ENCODE data around the gene CLSTN2.
"Not testable (repeated sequence)": the region's sequence is repeated elsewhere in the genome, so short reads cannot be mapped to it uniquely, and the experiment has no call there.

Gene CLSTN2

DNA sequence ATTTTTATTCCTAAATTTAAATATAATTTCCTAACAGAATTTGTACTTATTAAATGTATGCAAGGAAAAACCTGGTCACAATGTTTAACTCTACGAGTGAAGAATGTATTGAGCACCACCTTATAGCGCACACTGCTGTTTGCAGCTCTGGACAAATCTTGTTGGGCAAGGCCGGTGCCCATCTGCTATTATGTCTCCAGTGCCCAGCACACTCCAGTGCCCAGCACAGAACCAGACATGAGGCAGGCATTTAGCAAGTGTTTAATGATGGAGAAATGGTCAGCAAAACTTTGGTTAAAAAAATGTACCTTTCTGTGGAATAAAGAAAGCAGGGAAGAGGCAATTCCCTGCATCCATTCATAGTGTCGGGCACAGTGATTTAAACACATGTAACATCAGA is 488.2 kb downstream of the CLSTN2 start (continued):
- TF ChIP-seq, protein P1, sequence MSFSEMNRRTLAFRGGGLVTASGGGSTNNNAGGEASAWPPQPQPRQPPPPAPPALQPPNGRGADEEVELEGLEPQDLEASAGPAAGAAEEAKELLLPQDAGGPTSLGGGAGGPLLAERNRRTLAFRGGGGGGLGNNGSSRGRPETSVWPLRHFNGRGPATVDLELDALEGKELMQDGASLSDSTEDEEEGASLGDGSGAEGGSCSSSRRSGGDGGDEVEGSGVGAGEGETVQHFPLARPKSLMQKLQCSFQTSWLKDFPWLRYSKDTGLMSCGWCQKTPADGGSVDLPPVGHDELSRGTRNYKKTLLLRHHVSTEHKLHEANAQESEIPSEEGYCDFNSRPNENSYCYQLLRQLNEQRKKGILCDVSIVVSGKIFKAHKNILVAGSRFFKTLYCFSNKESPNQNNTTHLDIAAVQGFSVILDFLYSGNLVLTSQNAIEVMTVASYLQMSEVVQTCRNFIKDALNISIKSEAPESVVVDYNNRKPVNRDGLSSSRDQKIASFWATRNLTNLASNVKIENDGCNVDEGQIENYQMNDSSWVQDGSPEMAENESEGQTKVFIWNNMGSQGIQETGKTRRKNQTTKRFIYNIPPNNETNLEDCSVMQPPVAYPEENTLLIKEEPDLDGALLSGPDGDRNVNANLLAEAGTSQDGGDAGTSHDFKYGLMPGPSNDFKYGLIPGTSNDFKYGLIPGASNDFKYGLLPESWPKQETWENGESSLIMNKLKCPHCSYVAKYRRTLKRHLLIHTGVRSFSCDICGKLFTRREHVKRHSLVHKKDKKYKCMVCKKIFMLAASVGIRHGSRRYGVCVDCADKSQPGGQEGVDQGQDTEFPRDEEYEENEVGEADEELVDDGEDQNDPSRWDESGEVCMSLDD (tag by site-specific recombination; IDR thresholded peaks at IDR 0.05), result no peak
- TF ChIP-seq ZNF843 (tag by site-specific recombination; IDR thresholded peaks at IDR 0.05), result no peak

DNA sequence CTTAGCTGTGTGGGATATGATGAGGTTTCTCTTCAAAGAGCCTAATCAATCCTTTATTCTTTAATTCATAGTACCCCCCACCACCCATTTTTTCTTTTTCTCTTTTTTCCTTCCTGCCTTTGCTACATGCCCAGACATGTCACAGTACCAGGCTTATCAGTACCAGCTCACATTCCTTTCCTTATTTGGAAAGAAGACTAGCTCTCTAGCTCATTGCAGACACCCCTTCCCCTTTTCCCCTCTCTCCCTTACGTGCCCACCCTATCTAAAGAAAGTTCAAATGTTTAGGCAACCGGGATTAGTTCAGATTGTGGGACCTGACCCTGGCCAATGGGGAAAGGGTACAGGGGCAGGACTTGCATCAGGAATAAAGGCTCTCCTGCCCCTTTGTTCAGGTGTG is 488.6 kb downstream of the CLSTN2 start:
- H3K9me3 ChIP-seq (ENCODE audit: control insufficient read depth, insufficient read depth, low read depth, low read length); H3K4me3 ChIP-seq (ENCODE audit: low read depth, low read length); H3K4me1 ChIP-seq (ENCODE audit: control insufficient read depth, insufficient read depth, low read length); H3K27ac ChIP-seq (ENCODE audit: extremely low read depth, low read depth, low read length); H3K36me3 ChIP-seq (ENCODE audit: control insufficient read depth in 2 of 2, insufficient read depth in 1 of 2, low read length in 2 of 2); POLR2A ChIA-PET: not testable (repeated sequence)
- CTCF ChIA-PET, result interaction anchor here (0.5 kb wide), 1 partner anchor 440 kb away, joined by 3 read pairs; no protein-coding TSS in a partner anchor

DNA sequence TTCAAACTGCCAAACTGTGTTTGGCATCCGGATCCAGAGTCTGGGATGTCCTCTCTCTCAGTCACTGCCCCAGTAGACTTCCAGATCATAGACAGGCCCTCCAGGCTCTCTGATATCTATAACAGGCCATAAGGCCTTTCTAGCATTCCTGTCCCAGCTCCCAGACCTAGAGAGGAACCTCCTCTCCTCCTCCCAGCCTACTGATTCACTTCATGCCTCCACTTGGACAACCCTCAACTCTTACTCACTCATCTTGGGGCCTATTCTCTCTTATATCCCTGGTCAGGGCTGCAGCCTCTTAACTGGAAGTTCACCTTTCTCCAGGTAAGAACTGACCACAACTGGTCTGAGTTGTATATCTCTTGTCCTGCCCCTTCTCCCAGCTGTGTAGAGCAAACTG is 489.2 kb downstream of the CLSTN2 start:
- Histone ChIP-seq H3K36me3 (ENCODE audit: control insufficient read depth in 2 of 2, insufficient read depth in 1 of 2, low read length in 2 of 2) (no peaks in the 10 kb centered on the region), H3K4me1 (ENCODE audit: control insufficient read depth, insufficient read depth, low read length) (no peaks in the 10 kb centered on the region), H3K27ac (ENCODE audit: extremely low read depth, low read depth, low read length) (no peak overlapping the region), H3K4me3 (ENCODE audit: low read depth, low read length) (no peak overlapping the region), H3K9me3 (ENCODE audit: control insufficient read depth, insufficient read depth, low read depth, low read length) (no peaks in the 10 kb centered on the region)
- TF ChIP-seq ZNF138 (tag by site-specific recombination; IDR thresholded peaks at IDR 0.05; ENCODE audit: borderline replicate concordance) (no peak), ZBTB8A (tag by site-specific recombination; IDR thresholded peaks at IDR 0.05) (no peak), ZNF133 (tag by site-specific recombination; IDR thresholded peaks at IDR 0.05) (no peak), ZFP41 (tag by site-specific recombination; IDR thresholded peaks at IDR 0.05; ENCODE audit: borderline replicate concordance) (no peak), SALL2 (tag by site-specific recombination; IDR thresholded peaks at IDR 0.05; ENCODE audit: borderline replicate concordance) (no peak), ZNF777 (tag by site-specific recombination; IDR thresholded peaks at IDR 0.05; ENCODE audit: borderline replicate concordance) (no peak), ZNF423 (tag by site-specific recombination; IDR thresholded peaks at IDR 0.05) (no peak), ZNF10 (tag by site-specific recombination; IDR thresholded peaks at IDR 0.05) (no peak), ZNF501 (tag by site-specific recombination; IDR thresholded peaks at IDR 0.05) (no peak), ZNF404 (tag by site-specific recombination; IDR thresholded peaks at IDR 0.05) (no peak), ZNF549 (tag by site-specific recombination; IDR thresholded peaks at IDR 0.05) (no peak), ZNF555 (tag by site-specific recombination; conservative IDR thresholded peaks at IDR 0.05) (no peak), ZNF660 (tag by site-specific recombination; IDR thresholded peaks at IDR 0.05) (no peak)
- TF ChIP-seq, protein P2, sequence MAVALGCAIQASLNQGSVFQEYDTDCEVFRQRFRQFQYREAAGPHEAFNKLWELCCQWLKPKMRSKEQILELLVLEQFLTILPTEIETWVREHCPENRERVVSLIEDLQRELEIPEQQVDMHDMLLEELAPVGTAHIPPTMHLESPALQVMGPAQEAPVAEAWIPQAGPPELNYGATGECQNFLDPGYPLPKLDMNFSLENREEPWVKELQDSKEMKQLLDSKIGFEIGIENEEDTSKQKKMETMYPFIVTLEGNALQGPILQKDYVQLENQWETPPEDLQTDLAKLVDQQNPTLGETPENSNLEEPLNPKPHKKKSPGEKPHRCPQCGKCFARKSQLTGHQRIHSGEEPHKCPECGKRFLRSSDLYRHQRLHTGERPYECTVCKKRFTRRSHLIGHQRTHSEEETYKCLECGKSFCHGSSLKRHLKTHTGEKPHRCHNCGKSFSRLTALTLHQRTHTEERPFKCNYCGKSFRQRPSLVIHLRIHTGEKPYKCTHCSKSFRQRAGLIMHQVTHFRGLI (tag by site-specific recombination; IDR thresholded peaks at IDR 0.05), result no peak
- TF ChIP-seq, protein P3, sequence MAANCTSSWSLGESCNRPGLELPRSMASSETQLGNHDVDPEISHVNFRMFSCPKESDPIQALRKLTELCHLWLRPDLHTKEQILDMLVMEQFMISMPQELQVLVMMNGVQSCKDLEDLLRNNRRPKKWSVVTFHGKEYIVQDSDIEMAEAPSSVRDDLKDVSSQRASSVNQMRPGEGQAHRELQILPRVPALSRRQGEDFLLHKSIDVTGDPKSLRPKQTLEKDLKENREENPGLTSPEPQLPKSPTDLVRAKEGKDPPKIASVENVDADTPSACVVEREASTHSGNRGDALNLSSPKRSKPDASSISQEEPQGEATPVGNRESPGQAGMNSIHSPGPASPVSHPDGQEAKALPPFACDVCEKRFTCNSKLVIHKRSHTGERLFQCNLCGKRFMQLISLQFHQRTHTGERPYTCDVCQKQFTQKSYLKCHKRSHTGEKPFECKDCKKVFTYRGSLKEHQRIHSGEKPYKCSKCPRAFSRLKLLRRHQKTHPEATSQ (tag by site-specific recombination; IDR thresholded peaks at IDR 0.05), result no peak
- TF ChIP-seq, protein P4, sequence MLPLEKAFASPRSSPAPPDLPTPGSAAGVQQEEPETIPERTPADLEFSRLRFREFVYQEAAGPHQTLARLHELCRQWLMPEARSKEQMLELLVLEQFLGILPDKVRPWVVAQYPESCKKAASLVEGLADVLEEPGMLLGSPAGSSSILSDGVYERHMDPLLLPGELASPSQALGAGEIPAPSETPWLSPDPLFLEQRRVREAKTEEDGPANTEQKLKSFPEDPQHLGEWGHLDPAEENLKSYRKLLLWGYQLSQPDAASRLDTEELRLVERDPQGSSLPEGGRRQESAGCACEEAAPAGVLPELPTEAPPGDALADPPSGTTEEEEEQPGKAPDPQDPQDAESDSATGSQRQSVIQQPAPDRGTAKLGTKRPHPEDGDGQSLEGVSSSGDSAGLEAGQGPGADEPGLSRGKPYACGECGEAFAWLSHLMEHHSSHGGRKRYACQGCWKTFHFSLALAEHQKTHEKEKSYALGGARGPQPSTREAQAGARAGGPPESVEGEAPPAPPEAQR (tag by site-specific recombination; IDR thresholded peaks at IDR 0.05), result no peak
- TF ChIP-seq, protein P5, sequence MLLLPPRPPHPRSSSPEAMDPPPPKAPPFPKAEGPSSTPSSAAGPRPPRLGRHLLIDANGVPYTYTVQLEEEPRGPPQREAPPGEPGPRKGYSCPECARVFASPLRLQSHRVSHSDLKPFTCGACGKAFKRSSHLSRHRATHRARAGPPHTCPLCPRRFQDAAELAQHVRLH (tag by site-specific recombination; IDR thresholded peaks at IDR 0.05), result no peak
- ChIA-PET CTCF (no interaction called here), POLR2A (no interaction called here)

All from HEK293 (cell line).